GM12874 (cell line): ENCODE data around the gene MAN1C1.

Experiments used
- CTCF ChIP-seq: IDR thresholded peaks from 2 replicates; pipeline ENCODE4 v1.5.1; 2011; ENCODE audit warnings: low read depth, mild to moderate bottlenecking, control low read depth, low read length, moderate library complexity; ENCODE audit not compliant: insufficient read depth

Gene MAN1C1

GRCh38 chr1:25826571-25826970, 210.0 kb downstream of the MAN1C1 start:
- no peak for TF ChIP-seq CTCF

- no peak for TF ChIP-seq CTCF
Measured at GRCh38 chr1:25828491-25828890, 211.9 kb downstream of the MAN1C1 start.

- TF ChIP-seq CTCF, result no peak
Measured at GRCh38 chr1:25829046-25829445, 212.5 kb downstream of the MAN1C1 start.

GRCh38 chr1:25831569-25832196, 215.1 kb downstream of the MAN1C1 start:
- TF ChIP-seq CTCF, result no peak

- no peak for TF ChIP-seq CTCF
Measured at GRCh38 chr1:25832336-25833037, 215.9 kb downstream of the MAN1C1 start.

GRCh38 chr1:25833158-25833557, 216.6 kb downstream of the MAN1C1 start:
- no peak for TF ChIP-seq CTCF
